IPS-NIHi7 (cell line): Measurements from ENCODE around the gene CUBN.

Source experiments
- DNase-seq: peaks from one replicate; pipeline ENCODE4 v3.0.0; 2012; ENCODE audit warnings: mixed read lengths; ENCODE audit errors: extremely low spot score

Gene CUBN

DNA sequence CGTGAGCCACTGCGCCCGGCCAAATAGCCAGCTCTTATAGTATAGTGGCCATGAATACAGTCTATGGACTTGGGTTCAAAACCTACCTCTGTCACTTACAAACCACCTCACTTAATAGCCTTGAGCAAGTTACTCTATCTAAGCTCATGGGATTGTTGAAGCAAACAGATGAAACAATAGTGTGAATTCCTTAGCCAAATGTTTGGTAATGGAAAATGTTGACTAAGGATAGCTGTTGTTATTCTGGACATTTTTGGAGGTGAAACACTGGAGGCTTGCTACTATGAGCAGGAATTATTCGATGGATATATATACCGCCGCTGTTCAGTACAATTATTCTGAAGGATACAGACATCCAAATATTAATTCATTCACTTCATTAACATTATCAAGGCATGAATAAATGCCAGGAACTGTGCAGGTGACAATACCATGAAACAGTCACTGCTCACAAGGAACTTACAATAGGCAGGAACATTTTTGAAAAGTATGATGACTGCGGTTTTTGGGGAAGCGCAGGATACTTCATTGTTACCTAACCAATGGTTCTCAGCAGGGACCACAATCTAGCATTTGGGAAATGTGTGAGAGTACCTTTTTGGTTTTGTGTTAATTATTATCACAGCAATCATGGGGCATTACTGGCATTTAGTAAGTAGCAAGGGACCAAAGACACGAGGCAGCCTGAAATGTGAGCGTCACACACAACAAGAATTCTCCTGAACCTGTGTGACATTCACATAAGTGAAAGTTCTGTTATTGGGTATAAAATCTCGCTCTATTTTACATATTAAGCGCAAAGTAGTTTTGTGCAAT is 55.7 kb downstream of the CUBN start:
- DNase-seq = no peak

DNA sequence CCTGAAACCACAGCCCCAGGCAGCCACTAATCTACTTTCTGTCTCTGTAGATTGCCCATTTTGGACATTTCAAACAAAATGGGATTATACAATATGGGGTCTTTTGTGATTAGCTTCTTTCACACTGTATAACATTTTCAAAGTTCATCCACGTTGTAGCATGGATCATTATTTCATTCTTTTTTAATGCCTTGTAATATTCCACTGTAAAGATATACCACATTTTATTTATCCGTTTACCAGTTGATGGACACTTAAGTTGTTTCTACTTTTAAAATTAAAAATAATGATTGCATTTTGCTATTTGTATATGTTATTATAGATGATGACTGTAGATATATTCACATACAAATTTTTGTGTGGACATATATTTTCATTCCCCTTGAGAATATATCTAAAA is 60.7 kb downstream of the CUBN start:
- DNase-seq = no peak

DNA sequence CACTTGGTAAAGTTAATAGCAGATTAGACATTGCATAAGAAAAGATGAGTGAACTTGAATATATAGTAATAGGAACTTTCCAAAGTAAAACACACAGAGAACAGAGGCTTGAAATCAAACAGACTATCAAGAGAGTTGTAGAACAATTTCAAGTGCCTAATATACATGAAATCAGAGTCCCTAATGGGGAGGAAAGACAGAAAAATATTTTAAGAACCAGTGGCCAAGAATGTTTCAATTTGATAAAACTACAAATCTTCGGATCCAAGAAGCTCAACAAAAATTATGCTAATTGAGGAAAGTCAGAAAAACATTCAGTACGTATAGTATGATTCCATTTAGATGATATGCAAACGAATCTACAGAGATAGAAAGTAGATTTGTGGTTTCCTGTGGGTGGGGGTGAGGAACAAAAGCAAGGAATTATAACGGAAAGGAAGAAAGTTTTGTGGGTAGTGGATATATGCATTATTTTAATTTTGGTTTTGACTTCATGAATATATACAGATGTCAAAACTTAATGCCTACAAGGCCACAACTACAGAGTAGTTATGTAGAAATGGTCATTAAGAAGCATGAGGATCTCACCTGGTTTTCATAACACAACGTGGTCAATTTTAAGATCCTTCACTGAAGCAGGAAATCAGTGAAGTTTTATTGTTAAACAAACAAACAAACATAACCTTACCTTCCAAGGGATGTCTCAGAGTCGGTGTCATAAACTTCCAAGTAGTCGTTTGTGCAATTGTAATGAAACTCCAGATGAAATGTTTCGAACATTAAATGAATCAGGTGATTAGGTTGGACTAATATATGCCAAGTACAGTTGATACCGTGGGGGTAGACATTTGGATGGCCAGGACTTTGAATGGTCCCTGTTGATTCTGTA is 62.0 kb downstream of the CUBN start:
- DNase-seq = no peak

DNA sequence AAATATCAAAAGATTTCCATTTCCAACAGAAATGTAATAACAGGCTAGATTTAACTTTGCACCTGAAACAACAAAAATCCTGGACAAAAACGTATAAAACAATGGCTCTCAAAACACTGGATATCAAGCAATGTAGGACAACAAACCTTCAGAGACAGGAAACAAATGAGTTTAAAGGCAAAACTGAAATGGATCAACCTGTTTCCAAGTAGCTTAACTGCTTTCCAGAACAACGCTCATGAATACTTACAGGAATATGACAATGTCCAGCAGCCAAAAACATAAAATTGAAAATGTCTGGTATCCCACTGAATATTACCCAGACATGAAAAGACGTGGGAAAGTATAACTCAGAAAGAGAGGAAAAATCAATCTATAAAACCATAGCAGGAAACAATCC is 62.8 kb downstream of the CUBN start:
- no peak for DNase-seq

DNA sequence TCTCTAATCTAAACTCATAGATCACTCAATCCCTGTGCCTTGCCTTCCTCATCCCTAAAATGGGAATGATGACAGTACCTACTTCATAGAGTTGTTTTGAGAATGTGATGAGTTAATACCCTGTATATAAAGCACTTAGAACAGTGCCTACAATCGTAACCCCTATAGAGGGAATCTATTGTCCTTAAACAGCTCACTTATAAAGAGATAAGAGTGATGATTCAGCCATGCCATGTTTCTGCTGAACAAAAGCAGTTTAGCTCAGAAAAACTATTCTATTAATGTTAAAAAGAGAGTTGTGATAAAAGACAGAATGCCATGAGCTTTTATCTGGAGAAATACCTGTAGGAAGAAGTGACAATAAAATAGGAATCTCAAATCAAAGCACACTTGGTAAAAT is 63.6 kb downstream of the CUBN start:
- DNase-seq = no peak

DNA sequence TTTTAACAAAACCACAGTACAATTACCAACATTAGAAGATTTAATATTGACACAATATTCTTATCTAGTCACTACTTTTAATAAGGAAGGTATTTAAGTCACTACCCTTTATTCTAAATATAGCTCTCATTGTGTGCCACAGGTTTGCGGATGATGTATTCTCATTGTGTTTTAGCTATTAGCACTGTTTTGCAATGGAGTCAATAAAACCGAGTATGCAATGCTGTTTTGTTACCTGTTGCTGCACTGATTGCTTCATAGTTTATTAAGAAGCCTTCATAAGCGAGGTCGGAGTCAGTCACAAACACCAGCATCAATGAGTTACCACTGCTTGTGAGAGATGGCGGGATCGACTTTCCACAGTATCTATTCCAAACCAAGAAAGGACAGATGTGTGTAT is 64.3 kb downstream of the CUBN start:
- DNase-seq = no peak

DNA sequence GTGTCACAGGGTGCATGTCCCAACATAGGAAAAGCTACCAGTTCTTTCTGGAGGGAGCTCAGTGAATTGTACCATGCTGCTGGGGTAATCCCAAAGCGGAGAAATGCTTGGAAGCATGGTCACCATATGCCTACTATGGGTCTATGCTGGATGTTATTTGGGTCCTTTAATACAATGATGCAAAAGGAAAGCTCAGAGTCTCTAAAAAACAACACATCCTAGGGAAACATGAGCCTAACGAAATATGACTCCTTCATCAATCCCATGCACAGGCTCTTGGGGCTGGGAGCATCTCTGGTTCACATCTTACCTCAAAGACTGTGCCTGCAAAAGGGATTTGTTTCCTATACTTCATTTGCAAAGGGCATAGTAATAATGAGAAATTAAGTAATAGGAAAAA is 65.2 kb downstream of the CUBN start:
- no peak for DNase-seq

DNA sequence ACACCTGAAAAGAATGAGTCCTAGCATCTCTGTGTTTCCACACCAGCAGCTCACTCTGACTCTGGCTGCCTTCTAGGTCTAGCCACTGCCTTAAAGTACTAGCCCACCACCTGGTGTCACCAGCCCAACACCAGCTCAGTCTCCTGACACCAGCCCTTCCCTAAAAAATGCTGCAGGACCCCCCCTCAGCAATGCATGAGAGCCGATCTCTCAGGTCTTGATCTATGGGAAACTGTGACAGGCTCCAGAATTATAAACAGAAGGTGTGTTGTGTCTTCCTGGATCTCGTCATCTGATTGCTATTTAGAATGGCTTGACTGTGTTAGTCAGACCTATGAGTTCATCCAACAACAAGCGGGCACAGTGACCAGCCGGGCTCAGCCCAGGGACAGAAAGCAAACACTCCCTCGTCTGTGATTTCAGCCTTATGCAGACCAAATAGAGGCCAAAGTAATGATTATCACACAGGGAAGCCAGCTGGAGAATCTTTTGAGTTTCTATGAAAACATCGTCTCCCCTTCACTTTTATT is 66.6 kb downstream of the CUBN start:
- DNase-seq = peak; percentile 38

DNA sequence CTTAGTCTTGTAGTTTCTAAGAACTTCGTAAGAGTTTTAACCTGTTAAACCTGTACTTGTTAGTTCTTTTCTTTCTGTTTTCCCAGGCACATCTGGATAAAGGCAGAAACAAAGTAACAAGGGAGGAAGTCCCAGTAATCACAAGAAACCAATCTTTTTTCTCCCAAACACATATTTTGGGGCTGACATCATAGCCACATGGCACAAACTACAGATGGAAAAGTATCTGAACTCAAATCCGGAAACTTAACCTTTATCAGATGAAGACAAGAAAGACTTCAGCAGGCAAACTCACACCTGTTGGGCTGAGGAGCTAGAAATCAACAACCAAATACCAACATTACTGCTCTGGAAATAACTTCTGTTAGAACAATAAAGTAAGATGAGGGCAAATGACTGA is 67.1 kb downstream of the CUBN start:
- DNase-seq = no peak

DNA sequence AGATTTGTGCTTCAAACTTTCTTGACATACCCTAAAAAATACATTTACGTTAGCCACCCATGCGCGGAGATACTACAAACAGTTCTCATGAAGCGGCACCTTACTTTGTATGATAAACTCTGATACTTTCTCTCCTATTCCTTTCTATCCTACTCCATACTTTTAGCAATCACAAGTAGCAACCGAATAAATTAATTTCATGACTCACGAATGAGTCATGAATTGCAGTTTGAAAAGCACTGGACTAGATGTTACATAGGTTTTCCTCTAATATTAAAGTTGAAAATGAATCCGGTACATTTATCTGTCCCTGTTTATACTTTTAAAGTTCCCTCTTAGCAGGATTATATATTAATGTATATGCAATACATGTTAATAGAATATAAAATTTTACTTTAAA is 67.6 kb downstream of the CUBN start:
- no peak for DNase-seq

DNA sequence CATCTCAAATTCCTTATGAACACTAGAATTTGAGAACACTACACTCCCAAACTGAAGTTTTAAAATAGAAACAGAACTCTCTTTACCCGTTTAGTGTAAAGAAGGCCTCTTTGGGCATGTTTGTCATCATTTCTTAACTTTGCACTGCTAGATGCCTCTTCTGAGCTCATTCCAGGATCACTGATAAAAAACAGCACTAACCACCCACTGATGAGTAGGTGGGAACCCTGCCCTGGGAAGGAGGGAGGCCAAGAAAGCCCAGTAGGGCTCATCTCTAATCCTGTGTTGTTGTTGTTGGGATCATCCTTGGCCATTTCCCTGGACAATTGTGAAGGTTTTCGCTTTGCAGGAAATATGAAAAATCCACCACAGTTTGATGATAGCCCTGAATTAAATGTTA is 68.2 kb downstream of the CUBN start:
- peak; percentile 22 for DNase-seq

DNA sequence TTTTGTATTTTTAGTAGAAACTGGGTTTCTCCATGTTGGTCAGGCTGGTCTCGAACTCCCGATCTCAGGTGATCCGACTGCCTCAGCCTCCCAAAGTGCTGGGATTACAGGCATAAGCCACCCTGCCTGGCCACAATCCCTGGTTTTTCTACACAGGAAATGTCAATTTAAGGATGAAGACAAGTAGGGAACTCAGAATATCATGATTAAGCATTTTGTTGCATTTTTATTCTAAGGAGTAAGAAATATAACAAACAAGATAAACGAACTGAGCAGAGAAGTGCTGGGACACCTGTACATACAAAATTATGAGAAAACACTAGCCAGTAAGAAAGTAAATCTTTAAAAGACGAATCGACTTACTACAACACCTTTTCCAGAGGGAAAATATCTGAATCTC is 69.3 kb downstream of the CUBN start:
- DNase-seq = no peak

DNA sequence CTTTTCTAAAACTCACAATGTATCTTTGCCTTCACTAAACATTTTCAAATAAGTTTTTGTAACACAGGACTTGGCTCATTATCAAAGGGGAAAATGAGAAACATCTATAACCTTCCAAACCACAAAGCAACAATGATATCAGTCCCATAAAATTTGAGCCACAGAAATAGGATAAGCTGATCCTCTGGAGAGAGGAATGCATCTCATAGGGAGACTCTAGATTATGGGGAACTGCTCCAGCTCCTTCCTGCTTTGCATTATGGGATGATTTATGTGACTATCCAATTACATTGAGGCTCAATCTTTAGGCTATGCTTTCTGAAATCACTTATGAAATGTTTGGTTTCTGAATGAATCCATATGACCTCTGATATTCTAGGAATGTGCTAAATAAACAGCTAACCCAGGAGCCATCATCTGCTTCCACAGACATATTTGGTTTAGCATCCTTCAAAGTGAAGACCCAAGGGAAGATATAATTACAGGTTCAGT is 70.4 kb downstream of the CUBN start:
- DNase-seq = no peak

DNA sequence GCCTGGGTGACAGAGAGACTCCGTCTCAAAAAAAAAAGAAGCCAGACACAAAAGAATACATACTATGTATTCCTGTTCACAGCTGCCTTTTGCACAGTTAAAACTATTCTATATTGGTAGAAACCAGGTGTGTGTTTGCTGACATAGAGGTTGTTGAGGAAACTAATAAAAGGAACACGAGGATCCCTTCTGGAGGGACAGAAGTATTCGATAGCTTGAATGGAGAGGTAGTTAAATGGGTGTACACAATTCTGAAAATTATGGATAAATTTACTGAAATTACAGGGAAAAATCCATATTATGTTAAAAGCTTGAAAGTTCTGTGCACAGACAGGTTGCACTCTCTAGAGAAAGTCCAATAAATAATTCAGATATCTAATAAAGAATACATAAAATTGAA is 71.5 kb downstream of the CUBN start:
- no peak for DNase-seq

DNA sequence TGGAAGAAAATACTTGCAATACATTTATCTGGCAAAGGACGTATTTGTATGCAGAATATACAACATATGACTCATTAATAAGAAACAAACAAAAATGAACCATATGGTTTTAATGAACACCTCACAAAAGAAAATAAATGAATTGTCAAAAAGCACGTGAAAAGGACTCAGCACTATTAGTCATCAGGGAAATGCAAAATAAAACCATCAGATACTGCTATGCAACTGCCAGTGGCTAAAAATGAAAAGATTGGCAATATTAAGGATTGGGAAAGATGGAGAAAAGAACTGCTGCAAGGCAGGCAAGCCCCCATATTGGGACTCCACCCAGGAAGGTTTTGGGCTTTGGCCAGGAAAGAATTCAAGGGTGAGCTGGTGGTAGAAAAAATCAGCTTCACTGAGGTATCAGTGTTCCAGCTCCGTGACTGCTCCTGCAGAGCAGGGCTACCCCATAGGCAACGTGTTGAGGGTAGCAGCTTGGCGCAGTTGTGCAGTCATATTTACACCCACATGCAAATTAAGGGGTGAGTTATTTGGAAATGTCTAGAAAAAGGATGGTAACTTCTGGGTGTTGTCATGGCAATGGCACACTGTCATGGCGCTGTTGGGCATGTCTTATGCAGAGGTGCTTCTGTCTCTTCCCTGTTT is 72.7 kb downstream of the CUBN start:
- no peak for DNase-seq

DNA sequence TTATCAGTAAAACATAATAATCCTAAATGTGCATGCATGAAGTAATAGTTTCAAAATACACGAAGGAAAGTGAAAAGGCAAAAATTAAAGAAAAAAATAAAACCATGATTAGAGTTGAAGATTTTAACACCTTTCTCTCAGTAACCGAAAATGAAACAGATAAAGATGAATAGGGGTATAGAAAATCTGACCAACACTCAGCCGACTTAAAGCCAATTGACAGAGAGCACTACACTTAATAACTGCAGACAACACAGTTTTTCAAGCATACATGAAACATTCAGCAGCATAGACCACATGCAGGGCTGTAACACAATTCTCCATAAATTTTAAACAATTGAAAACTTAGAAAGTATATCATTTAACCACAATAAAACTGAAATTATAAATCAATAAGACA is 76.1 kb downstream of the CUBN start:
- DNase-seq = no peak

DNA sequence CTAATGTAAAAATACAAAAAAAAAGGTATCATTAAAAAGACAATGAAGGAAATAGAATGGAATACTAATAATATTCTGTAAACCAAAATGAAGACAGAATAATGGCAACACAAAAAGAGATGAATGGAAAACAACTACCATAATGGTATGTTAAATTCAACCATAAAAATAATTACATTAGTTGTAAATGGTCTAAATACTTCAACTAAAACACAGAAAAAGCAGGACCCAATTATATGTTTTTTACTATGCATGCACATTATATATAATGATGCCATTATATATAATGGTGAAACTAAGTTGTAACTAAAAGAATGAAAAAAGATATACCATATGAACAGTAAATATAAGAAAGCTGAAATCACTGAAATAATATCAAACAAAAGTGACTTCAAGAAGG is 76.5 kb downstream of the CUBN start:
- DNase-seq = no peak

DNA sequence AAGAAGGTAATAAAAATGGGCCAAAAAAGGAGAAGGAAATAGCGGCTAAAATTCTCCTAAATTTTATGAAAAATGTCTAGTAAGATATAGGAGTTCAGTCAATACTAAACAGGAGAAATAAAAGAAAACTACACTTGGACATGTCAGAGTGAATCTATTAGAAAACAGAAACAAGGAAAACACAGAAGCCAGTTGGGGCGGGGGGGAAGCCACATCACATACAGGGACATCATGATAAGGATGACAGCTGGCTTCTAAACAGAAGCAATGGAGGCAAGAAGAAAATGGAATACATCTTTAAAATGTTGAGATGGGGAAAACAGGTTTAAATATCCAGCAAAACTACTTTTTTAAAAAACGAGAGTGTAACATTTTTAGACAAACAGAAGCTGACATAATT is 77.8 kb downstream of the CUBN start:
- no peak for DNase-seq

DNA sequence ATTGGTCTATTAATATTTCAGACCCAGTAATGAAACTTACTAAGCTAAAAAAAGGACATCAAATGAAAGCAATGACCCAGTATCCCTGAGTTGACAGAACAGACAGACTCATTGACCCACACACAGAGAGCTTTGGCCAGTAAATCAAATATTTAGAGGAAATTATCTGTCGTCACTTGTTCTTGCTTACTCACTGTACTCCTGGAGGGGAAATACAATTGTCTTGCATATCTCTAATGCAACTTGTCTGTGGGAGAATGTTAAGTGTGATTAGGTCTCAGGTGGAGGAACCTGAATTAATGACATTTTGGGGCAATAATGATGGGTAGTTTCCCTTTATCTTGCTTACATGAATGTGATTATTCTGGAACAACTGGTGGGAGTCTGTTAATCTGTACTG is 80.4 kb downstream of the CUBN start:
- DNase-seq = no peak

DNA sequence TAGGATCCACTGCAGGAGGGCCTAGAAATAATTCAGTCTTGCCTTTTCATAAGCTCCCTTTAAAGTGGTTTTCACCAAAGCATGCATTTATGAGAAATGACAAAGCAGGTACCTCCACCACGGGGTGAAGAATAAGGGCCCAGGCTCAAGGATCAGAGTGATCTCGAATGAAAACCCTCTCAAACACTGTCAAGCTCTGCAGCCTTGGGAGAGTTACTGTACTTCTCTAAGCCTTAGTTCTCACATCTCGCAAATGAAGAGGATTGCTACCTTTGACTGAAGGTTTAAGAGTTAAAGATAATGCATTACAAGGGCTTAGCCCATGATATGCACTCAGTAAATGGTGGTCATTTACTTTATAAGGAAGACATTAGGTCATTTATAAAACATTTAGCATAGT is 81.7 kb downstream of the CUBN start:
- no peak for DNase-seq

DNA sequence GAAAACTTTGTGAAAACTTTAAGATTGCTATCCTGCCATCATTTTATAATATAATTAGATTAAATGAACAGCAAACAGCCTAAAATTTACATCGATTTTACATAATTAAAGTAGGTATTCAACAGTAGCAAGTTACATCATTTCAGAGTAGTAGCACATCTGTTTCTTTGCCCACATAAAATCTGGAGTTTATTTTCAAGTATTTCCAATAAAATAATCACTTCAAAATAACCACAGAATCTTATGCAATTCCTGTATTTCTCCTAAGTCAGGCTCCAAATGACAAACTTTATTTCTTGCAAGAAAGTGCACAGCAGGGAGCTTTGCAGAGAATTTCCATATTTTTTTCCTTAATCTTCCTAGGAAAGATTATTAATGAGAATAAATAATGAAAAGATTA is 82.6 kb downstream of the CUBN start:
- DNase-seq = no peak

DNA sequence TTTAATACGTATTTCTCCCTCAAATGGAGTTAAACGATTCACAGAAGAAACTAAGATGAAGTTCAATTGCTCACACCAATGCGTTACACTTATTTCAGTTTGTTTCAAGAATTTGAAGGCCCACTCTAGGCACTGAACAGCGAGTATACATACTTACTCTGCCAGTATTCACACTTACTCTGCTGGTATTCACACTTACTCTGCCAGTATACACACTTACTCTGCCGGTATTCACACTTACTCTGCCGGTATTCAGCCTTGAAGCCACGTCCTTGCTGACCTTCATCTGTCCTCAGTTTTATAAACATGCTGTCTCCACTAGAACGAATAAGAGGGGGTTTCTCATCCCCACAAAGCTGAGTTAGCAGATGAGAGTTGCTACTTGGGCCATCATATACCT is 86.0 kb downstream of the CUBN start:
- DNase-seq = no peak
